GM21529 (cell line): ENCODE results near the gene CHCHD3.

Source experiments
- ATAC-seq: cut with Tn5 transposase; IDR thresholded peaks from one replicate; pipeline ENCODE4 v1.9.1; 2021; ENCODE audit not compliant: unreplicated experiment

CHCHD3 gene

GRCh38 chr7:133081119-133081598, 731 bp downstream of the CHCHD3 start:
- no peak for ATAC-seq

GRCh38 chr7:133079296-133079695, 2.6 kb downstream of the CHCHD3 start:
- no peak for ATAC-seq

- no peak for ATAC-seq
Measured at GRCh38 chr7:133077394-133077793, 4.5 kb downstream of the CHCHD3 start.

- ATAC-seq = no peak
Measured at GRCh38 chr7:133076142-133076541, 5.7 kb downstream of the CHCHD3 start.

- ATAC-seq = no peak
Measured at GRCh38 chr7:133071506-133071905, 10.4 kb downstream of the CHCHD3 start.

- ATAC-seq = no peak
Measured at GRCh38 chr7:133070562-133070961, 11.3 kb downstream of the CHCHD3 start.

GRCh38 chr7:133065301-133065700, 16.6 kb downstream of the CHCHD3 start:
- ATAC-seq = no peak

- ATAC-seq = no peak
Measured at GRCh38 chr7:133064082-133064820, 17.6 kb downstream of the CHCHD3 start.

- ATAC-seq = no peak
Measured at GRCh38 chr7:133061792-133062191, 20.1 kb downstream of the CHCHD3 start.

- no peak for ATAC-seq
Measured at GRCh38 chr7:133061357-133061756, 20.5 kb downstream of the CHCHD3 start.

GRCh38 chr7:133060004-133060403, 21.9 kb downstream of the CHCHD3 start:
- no peak for ATAC-seq

- peak; percentile 55 for ATAC-seq
Measured at GRCh38 chr7:133059263-133059662, 22.6 kb downstream of the CHCHD3 start.

- ATAC-seq = no peak
Measured at GRCh38 chr7:133056370-133057238, 25.3 kb downstream of the CHCHD3 start.

- ATAC-seq = no peak
Measured at GRCh38 chr7:133054162-133054840, 27.6 kb downstream of the CHCHD3 start.

- peak; percentile 60 for ATAC-seq
Measured at GRCh38 chr7:133053321-133053891, 28.5 kb downstream of the CHCHD3 start.

- ATAC-seq = no peak
Measured at GRCh38 chr7:133052826-133053225, 29.1 kb downstream of the CHCHD3 start.

- ATAC-seq = no peak
Measured at GRCh38 chr7:133052401-133052756, 29.5 kb downstream of the CHCHD3 start.

GRCh38 chr7:133051719-133052400, 30.0 kb downstream of the CHCHD3 start:
- ATAC-seq = no peak

- peak; percentile 47 for ATAC-seq
Measured at GRCh38 chr7:133051066-133051465, 30.8 kb downstream of the CHCHD3 start.

GRCh38 chr7:133050200-133050995, 31.5 kb downstream of the CHCHD3 start:
- ATAC-seq = no peak
